Activated naive CD4-positive, alpha-beta T cell treated with anti-CD3 and anti-CD28 coated beads, Interleukin-2, amount 50 U/mL, for 16 hours (primary cell): Measurements from ENCODE around the gene SLC4A1AP.

Source experiments
- DNase-seq: peaks from one replicate; pipeline ENCODE4 v3.0.0-alpha.2; 2020

The SLC4A1AP gene

DNA sequence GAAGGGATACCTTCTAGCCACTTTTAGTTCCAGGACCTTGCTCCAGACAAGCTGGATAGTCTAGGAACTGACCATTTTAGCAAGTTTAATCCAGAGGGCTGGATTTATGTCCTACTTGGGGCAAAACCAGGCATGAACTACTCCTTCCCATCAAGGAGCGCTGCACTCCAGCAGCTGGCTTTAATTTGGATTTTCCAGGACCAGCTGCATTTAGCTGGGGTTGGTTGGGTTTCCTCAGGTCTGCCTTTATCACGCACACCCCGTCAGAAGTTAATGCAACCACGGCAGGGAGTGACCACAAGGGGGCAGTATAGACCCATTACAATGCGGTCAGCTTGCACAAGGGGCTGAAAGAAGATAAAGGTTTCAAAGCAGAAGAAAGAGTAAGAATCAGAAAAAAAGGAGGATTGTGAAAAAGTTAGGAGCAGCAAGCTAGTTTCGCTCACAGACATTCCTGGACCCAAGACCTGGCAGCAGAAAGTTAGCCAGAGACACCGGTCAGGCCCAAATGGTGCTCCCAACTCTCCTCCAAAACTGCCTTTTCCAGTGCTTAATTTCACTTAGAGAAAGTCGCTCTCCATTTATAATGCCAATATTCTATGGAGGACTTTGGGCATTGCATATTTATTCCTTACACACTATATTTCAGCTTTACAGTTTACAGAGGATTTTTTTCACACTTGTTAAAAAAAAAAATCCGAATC, 40.1 kb downstream of the SLC4A1AP start:
- DNase-seq = peak; percentile 83

DNA sequence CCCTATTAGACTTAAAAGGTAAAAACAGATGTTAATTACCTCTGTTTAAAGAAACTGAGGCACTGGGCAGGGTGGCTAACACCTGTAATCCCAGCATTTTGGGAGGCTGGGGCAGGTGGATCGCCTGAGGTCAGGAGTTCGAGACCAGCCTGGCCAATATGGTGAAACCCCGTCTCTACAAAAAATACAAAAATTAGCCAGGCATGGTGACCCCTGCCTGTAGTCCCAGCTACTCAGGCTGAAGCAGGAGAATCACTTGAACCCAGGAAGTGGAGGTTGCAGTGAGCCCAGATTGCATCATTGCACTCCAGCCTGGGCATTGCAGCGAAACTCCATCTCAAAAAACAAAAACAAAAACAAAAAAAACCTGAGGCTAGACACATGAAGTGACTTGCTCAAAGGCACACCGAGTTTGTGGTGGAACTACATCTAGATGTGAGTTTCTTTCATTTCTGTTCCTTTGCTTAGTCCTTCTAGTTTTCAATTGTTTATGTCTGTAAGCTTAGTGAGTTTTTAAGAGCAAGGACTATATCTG, 40.7 kb downstream of the SLC4A1AP start:
- no peak for DNase-seq

DNA sequence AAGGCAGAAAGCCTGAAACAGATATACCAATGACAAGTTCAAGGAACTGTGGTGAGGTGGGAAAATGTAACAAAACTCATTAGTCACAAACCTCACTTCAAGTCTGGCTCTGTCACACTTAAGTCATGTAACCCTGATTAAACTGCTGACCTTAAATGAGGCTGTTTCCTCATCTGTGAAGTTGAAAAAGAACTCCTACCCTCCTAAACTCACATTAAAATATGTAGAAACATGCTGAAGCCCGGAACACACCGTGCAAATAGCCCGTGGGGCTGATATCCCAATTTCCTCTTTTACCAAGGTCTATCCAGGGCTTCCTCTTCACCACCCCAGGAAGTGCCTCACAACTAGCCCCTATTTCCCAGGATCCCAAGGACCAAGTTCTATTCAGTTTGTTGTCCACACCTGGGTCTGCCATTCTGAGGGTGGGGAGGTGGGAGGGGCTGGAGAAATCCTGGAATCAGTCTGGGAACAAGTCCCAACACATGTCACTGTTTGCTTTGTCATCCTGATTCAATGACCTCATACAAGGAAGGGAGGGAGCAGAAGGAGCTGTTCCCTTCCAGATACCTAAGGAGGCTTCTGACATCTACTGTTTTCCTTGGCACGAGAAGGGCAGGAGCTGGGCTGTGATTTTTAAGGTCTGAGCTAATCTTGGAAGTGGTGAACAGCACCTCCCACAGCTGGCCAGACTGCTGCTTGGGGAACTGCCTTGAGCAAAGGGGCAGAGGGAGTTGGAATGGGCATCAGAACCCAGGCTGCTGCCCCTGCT, 42.3 kb downstream of the SLC4A1AP start:
- DNase-seq = no peak

DNA sequence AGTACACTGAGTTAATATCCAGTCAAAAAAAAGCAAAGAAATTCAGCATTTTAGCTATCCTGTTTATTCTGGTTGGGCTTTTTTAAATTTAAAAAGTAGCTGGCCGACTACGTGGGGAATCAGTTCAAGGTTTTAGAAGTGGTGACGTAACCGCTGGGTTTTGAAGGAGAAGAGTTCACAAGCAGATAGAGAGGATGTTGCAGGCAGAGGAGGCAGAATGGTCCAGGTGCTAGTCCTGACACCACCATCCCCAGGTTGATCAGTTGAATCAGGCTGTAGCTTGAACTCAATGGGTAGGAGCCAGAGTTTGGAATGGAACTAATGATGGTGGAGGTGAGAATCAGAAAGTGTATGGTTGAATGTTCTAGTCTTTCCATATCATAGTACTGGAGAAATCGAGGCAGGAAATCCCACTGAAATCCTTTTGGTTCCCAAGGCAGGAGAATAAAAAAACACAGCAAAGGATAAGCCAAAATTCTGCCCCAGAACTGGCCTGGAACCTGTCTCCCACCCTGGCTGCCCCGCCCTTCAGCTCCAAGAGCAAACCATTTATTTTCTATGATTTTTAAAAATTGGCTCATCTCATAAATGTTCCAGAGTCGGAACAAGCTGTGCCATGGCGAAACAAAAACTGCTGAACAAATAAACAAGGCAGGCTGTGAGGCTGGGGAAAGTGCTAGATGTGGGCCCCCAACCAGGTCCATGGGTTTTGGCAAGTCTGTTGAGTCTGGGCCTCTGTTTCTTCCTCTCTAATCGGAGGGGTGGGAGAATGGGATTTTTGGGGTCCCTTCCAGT, 44.0 kb downstream of the SLC4A1AP start:
- DNase-seq = no peak

DNA sequence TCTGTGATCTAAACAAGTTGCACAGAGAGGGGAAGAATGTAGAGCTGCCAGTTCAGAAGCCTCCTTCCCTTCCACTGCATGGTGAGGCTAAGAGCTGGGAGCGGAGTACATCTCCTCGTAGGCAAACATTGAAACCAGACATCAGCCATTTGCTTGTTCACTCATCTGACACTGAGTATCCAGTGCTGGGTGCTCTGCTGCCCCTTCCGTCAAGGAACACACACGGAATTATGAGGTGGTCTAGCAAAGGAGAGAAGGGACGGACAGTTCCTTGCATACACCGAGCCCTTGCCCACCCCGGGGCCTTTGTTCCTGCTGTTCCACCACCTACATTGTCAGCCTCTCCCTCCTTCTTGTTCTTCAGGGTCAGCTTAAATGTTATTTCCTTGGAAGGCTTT, 44.6 kb downstream of the SLC4A1AP start:
- no peak for DNase-seq

DNA sequence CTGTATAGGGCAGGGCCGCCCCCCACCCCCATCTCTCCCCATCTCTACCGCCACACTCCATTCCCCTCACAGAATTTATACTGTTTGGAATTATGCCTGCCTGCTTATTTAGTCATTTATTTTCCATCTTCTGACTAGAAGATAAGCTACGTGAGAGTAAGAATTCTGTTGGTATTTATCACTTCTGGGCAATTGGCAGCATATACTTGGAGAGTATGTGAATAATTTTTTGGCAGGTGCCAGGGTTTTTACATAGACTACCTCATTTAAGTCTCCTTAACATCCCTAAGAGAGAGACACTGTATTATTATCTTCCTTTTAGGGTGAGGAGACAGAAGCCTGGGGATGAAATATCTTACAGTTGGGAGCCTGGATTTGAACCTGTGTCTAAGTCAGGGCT, 45.0 kb downstream of the SLC4A1AP start:
- no peak for DNase-seq

DNA sequence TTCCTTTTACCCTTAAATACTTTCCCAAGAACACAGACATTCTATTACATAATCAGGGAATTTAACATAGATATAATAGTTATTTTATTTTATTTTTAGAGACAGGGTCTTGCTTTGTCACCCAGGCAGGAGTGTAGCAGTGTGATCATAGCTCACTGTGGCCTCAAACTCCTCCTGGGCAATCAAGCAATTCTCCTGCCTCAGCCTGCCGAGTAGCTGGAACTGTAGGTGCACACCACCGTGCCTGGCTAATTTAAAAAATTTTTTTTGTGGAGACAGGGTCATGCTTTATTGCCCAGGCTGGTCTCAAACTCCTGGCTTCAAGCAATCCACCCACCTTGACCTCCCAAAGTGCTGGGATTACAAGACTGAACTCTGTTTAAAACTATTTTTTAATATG, 45.6 kb downstream of the SLC4A1AP start:
- DNase-seq = no peak

DNA sequence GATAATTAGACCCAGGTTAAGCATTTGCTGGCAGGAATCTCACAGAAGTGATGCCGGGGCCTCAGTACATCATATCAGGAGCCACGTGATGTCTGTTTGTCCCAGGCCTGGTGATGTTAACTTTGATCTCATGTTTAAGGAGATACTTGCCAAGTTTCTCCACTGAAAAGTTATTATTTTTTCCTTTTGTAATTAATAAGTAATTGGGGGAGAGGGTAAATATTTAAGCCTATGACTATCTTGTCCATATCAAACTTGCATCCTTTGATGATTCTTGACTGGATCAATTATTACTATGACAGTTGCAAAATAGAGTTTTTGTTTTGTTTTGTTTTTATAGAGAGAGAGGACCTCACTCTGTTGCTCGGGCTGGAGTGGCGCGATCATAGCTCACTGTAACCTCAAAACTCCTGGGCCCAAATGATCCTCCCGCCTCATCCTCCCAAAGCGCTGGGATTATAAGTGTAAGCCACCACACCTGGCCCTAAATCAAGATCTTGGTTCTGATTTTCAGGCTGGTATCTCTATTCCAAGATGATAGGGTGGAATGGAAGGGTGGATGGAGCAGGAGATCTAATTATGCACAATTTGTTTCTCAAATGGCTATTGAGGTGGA, 46.4 kb downstream of the SLC4A1AP start:
- DNase-seq = no peak

DNA sequence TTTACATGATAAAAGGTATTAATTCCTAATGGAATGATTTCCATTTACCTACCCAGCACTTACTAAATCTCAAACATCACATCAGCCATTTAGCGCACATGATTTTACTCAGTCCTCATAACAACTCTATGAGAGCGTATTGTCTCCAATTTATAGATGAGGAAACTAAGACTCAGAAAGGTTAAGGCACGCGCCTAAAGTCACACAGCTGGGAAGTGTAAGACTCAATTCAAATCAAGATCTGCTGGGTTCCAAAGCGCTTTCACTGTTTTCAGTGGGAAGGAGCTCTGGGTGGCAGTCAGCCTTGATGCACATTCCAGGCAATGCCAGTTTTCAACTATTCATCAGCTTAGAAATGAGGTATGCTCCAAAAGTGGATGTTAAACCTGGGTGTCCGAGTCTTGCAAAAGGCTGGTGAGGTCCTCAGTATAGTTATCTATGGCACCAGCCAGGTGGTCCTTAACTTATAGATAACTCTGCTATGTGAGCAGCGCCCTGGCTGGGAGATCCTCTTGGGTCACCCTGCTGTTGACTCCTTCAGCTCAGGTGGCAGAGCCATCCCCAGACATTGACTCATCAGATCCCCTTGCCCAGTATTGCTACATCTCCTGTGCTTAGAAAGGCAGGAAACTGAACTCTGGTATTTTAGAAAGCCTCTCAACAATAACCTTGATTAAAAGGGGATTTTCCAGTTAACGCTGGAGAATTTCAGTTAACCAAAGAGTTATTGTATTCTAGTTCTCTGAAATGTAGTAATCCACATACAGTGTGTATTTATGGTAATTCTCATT, 47.1 kb downstream of the SLC4A1AP start:
- DNase-seq = no peak

DNA sequence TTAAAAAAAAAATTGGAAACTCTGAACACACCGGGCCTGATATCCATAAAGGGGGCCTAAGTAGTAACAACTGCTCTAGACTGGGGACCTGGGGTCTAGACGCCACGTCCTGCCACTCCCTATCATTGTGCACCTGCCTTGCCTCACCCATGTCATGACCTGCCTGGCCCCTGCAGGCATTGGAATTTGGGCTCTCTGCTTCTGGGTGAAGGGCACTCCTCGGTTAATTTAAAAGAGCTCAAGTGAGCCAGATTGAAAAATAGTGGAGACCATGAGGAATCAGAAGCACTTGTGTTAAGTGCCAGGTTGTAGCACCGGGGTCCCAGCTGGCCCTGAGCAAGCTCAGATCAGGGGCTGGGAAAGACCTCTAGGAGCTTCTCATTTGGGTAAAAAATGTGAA, 48.1 kb downstream of the SLC4A1AP start:
- no peak for DNase-seq

DNA sequence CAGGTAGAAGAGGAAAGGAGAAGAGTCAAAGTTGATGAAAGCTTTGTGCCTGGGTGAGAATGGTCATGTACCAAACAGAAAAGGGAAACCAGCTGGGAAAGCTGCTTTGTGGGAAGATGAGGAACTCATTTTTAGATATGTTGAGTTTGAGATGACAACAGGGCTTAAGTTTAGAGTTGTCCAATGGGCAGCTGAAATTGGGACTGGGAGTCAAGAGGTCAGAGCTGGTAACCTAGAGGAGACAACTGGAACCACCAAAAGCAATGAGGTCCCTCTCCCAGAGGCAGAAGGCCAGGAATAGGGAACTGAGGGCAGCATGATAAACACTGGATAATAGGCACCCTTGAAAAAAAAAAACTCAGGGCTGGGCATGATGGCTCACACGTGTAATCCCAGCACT, 48.8 kb downstream of the SLC4A1AP start:
- no peak for DNase-seq

DNA sequence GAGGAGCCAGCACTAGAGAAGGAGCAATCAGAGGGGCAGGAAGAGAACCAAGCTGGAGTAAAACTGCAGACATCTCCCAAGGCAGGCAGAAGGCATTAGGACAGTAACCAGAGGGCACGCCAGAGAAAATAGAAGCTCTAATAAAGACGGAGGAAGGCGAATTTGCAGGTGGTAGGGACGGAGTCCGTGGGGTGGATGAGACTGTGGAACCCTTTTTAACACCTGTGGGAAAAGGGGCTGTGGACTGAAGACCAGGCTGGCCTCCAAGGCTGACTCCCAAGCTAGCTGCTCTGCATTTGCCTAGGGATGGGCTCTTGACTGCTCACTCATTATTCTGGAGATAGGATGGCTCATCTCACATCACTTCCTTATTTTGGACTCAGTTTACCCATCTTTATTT, 49.5 kb downstream of the SLC4A1AP start:
- no peak for DNase-seq

DNA sequence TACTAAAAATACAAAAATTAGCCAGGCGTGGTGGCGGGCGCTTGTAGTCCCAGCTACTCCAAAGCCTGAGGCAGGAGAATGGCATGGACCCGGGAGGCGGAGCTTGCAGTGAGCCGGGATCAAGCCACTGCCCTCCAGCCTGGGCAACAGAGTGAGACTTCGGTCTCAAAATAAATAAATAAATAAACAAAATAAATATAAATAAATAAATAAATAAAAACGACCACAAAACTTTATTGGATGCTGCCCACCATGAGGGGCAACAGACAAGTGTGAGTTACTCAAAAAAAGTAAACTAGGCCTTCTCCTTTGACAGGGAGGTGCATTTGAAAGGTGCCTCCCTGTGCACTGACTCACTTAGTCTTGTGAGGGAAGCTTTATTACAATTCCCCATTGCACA, 50.4 kb downstream of the SLC4A1AP start:
- DNase-seq = no peak

DNA sequence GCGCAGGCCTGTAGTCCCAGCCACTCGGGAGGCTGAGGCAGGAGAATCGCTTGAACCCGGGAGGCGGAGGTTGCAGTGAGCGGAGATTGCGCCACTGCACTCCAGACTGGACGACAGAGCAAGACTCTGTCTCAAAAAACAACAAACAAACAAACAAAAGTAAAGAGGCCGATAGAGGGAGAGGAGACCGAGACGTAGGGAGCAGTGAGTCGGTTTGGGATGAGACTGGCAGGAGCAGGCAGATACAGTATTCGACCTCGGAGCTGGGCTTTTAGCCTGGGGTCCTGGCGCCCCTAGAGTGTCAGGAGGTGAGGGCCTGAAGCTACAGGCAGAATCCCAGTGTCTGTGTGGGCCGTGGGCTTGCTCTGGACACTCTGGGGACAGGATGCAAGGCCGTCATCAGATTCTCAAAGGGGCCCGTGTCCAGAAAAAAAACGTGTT, 51.2 kb downstream of the SLC4A1AP start:
- no peak for DNase-seq

DNA sequence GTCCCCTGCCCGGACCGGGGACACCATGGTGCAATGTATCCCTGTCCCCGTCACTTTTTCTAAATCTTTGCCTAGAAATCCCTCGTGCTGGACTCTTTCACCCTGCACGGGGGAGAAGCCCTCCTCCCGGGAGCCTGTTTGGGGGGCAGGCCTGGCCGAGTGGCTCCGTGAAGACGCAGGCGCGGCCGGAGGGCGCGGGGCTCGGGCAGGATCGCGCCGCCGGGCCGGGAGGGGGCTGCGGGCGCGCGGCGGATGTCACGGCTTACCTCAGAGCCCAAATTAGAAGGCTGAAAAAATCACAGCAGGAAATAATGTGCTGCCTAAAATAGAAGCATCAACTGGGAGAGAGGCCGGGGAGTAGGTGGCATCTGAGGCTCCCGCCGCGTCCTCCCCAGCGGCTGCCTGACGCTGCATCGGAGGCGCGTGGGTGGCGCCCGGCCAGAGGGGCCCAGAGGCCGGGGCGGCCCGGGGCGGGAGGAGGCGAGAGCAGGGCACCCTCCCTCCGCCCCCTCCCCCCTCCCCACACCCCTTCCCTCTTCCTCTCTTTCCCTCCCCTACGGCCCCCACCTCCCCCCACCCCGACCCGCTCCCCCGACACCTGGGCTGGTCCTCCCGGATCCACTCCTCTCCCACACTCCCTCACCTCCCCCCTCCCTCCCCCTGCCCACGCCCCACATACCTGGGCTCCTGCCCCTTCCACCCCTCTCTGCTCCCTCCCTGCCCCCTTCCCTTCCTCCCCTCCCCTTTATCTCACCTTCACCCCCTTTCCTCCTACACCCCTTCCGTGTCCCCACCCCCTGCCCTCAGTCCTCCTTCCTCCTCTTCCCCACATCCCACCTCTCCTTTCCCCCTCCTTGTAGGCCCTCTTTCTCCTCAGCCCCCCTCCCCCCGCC, 51.9 kb downstream of the SLC4A1AP start:
- peak; percentile 33 for DNase-seq

DNA sequence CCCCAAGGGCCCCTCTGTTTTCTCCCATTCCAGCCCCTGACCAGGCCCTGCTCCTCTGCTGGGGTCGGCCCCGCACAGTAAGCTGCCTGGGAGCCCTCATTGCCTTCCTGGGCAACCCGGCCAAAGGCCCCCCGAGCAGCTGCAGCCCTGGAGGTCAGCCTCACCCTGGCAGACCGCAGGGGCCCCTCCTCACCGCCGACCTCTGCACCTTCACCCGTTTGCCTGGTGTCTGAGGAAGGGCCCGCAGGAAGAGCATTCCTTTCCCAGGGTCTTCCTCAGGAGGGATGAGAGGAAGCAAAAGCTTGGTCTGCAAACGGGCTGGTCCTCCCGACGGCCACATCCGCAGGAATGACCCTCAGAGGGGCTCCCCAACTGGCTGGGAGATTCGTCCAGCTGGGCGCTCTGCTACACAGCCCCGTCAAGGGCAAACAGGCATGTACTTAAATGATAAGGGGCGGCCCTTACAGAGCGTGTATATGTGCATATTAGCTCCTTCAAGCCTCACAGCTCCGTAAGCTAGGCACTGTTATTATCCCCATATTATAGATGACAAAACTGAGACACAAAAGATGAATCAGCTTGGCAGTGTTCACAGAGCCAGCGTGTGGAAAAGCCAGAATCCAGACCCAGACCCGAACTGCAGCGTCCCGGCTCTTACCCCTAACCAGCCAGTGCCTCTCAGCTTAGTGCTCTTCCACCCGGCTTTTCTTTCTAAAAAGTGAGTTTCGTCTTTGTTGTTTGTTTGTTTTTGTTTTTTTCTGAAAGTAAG, 52.8 kb downstream of the SLC4A1AP start:
- DNase-seq = no peak

DNA sequence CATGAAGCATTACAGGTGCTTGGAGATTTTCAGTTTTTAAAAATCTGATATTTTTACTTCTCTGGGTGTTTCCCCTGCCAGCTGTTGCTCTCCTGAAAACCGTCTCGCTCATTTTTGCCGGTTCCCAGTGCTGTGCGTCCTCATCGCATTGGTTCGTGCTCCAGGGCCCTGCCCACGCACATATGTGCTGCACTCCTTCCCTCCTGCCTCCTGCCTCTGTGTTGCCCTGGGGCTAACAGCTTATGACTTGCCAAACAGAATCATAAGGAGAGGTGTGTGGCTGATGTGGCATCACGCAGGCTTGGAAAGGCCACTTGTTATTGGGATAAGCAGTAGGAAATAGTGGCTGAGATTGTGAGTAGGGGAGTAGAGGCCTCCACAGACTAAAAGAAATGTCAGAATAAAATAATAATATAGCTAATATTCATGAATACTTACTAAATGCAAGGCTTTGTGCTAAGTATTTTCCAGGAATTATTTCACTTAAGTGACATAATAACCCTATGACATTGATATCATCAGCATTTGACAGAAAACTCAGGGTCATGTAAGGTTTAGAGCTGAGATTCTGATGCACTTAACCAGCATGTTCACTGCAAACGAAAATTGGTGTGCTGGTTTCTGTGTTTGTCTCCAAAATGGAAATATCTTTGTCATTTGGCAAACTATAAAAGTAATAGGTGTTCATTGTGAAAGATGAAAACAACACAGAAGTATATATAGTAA, 53.5 kb downstream of the SLC4A1AP start:
- peak; percentile 19 for DNase-seq

DNA sequence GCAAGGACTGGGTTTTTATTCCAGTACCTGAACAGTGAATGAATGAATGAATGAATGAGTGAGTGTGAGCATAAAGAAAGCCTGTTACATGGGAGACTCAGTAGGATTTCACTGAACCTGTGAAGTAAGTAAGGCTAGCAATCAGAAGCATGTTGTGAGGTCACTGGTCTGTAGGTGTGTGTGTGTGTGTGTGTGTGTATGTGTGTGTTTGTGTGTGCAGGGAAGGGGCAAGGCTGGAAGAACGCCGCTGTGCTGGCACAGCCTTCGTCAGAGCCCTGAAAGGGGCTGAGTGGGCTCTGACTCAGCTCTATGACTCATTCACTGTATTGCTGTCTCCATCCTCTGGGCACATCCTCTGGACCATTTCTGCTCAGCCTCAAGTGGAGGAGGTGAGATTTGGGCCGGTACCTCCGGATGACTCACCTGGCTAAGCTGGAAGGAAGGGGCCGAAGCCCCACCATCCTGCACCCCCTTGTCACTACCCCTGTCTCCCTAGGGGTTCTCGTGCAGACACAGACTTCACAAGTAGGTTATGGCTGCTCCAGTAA, 56.4 kb downstream of the SLC4A1AP start:
- peak; percentile 50 for DNase-seq

DNA sequence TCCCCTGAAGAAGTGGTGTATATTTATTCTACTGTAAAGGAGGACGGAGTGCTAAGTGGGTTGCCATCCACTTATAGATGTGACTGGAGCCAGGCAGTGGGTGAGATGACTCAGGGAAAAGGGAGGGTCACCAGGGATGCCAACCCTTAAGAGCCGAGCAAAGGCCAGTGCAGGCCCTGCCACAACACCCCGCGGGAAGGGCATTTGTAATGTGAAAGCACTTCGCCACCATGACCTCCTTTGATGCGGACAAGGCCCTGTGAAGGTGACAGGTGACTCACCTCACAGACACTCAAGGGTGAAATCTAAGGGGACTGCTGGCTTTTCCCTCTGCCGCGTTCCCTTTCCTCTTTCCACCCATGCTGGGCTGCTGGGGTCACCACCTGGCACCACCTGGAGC, 57.6 kb downstream of the SLC4A1AP start:
- no peak for DNase-seq
